Gastrocnemius medialis (tissue), 4 donors: ENCODE measurements around the gene PDSS2. TPM values are rescaled to one million over a fixed set of nuclear protein-coding genes. Genes with fewer than 3 reads are reported as not detected.

ENCODE experiments used
- ATAC-seq, 2 donors: fragments of 150-250 bp; one replicate each; pipeline ENCODE4 v1.9.1; 2016
- DNase-seq, 2 donors: peaks; one replicate each; pipeline ENCODE4 v3.0.0-alpha.2; 2019
- H3K27ac ChIP-seq, 4 donors: fragments of 200-600 bp; sonication (generic); 1 replicate in 1 of 4; 2 replicates in 3 of 4; pipeline ENCODE4 v1.5.1; 2016 to 2018; ENCODE audit warnings: mild to moderate bottlenecking in 2 of 4, moderate library complexity in 1 of 4
- H3K27me3 ChIP-seq, 3 donors: fragments of 200-600 bp; sonication (generic) in 2 of 3; 1 replicate in 1 of 3; 2 replicates in 2 of 3; pipeline versions ENCODE4 v1.5.1 to v1.6.0; 2016 to 2019; ENCODE audit warnings: mild to moderate bottlenecking in 1 of 3, moderate library complexity in 1 of 3
- H3K36me3 ChIP-seq, 2 donors: fragments of 200-600 bp; sonication (generic) in 1 of 2; one replicate each; pipeline ENCODE4 v1.5.1; 2017 to 2018
- H3K4me1 ChIP-seq, 2 donors: fragments of 200-600 bp; sonication (generic) in 1 of 2; one replicate each; pipeline ENCODE4 v1.5.1; 2016 to 2017; ENCODE audit warnings: mild to moderate bottlenecking in 2 of 2
- H3K4me3 ChIP-seq, 4 donors: fragments of 200-600 bp; sonication (generic) in 3 of 4; 1 replicate in 1 of 4; 2 replicates in 3 of 4; pipeline ENCODE4 v1.5.1; 2016 to 2019; ENCODE audit warnings: mild to moderate bottlenecking in 2 of 4
- H3K9me3 ChIP-seq, 3 donors: fragments of 200-600 bp; sonication (generic) in 2 of 3; 1 replicate in 1 of 3; 2 replicates in 2 of 3; pipeline ENCODE4 v1.5.1; 2016 to 2019
- POLR2A ChIP-seq, 2 donors: fragments of 450-650 bp; IDR thresholded peaks; one replicate each; pipeline ENCODE4 v1.6.1; 2017; ENCODE audit warnings: antibody characterized with exemption in 2 of 2, mild to moderate bottlenecking in 2 of 2, moderate library complexity in 2 of 2
- in situ Hi-C, 4 donors: fragments of 200-750 bp; cut with MboI; loops; one replicate each; pipeline versions ENCODE4 v1.15.0 to v1.8.0; 2017; ENCODE audit warnings: low sequenced_read_pairs in 4 of 4
- intact Hi-C: fragments of 100-400 bp; cut with DNase I; formaldehyde crosslinking; loops from one replicate; pipeline ENCODE4 v1.15.1; 2023; ENCODE audit warnings: low total_unique reads
- total RNA-seq, 4 donors: library from RNA; depleted of rRNA; stranded (reverse); fragments of >200 nt; gene quantifications; one replicate each; pipeline versions ENCODE4 v1.1.0 to v1.2.3, GENCODE V29; 2016
- TF ChIP-seq, protein P1 (sequence below), 5 experiments: fragments of 450-650 bp in 3 of 5; fragments of 200-600 bp in 2 of 5; sonication (generic) in 2 of 5; IDR thresholded peaks in 4 of 5; conservative IDR thresholded peaks in 1 of 5; 1 replicate in 4 of 5; 2 replicates in 1 of 5; pipeline ENCODE4 v1.5.1; 2016 to 2019; ENCODE audit warnings: antibody characterized with exemption in 5 of 5, mild to moderate bottlenecking in 3 of 5, moderate library complexity in 3 of 5

The PDSS2 gene
- total RNA-seq, 4 donors from 2014 or later, result 6.6 to 14.3 (median 10.0) TPM

DNA sequence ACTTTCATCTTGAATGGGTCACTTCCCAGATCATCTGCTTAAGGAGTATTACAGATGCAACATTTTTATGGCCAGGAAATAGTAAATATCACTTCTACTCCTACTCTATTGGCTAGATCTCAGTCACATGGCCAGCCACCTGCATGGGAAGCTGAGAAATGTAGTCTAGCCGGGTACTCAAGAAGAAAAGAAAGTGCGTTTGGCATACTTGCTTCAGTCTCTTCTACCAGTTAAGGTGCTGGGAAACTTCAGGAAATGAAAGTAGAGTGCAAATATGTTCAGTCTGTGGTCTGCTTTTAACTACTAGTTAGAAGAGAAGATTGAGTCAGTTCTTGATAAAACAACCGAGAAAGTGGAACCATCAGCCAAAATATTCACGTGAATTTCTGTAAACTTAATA lies 129.2 kb downstream of the PDSS2 start:
- TF ChIP-seq, protein P1, sequence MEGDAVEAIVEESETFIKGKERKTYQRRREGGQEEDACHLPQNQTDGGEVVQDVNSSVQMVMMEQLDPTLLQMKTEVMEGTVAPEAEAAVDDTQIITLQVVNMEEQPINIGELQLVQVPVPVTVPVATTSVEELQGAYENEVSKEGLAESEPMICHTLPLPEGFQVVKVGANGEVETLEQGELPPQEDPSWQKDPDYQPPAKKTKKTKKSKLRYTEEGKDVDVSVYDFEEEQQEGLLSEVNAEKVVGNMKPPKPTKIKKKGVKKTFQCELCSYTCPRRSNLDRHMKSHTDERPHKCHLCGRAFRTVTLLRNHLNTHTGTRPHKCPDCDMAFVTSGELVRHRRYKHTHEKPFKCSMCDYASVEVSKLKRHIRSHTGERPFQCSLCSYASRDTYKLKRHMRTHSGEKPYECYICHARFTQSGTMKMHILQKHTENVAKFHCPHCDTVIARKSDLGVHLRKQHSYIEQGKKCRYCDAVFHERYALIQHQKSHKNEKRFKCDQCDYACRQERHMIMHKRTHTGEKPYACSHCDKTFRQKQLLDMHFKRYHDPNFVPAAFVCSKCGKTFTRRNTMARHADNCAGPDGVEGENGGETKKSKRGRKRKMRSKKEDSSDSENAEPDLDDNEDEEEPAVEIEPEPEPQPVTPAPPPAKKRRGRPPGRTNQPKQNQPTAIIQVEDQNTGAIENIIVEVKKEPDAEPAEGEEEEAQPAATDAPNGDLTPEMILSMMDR (IDR thresholded peaks at IDR 0.05 in 4 of 5, conservative IDR thresholded peaks at IDR 0.05 in 1 of 5), result no peak
- TF ChIP-seq POLR2A (IDR thresholded peaks at IDR 0.05), result no peak
- in situ Hi-C loops (no loop called here), intact Hi-C loops (no loop called here)
- DNase-seq (no peak), ATAC-seq (no peak)
- no peaks in the 10 kb centered on the region for H3K27me3 ChIP-seq
- H3K4me3 ChIP-seq, result no peak overlapping the region
- H3K27ac ChIP-seq, result no peak overlapping the region
- no peaks in the 10 kb centered on the region for H3K36me3 ChIP-seq
- H3K4me1 ChIP-seq, result no peaks in the 10 kb centered on the region
- H3K9me3 ChIP-seq, result no peaks in the 10 kb centered on the region

DNA sequence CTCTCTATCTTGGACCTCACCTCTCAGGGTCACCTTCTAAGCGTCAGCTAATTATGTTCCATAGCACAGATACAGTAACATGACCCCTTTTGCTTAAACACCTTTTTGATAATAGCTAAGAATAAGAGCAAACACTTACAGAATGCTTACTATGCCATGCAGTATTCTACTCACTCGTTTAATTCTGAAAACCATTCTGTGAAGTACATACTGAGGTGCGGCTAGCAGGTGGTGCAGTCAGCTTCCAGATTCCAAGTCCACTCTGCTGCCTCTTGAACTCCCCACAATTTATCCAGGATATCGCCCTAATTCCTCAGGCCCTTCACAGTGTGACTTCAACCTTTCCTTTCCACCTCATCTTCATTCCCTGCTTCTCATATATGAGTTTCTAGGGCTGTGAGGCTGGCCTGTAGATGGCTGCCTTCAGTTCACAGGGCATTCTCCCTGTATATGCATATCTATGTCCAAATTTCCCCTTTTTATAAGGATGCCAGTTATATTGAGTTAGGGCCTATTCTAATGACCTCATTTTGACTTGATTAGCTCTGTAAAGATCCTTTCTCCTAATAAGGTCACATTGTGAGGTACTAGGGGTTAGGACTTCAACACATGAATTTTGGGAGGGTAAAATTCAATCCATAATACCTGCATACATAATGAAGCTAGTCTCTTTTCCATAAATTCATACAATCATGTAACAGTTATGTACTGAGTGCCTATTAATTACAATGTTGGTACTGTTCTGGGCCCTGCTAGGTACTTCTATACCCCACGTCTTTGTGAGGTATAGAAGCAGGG lies 130.1 kb downstream of the PDSS2 start:
- TF ChIP-seq POLR2A (IDR thresholded peaks at IDR 0.05), result no peak
- TF ChIP-seq, protein P1 (IDR thresholded peaks at IDR 0.05 in 4 of 5, conservative IDR thresholded peaks at IDR 0.05 in 1 of 5), result no peak
- intact Hi-C loops (no loop called here), in situ Hi-C loops (no loop called here)
- no peaks in the 10 kb centered on the region for H3K36me3 ChIP-seq
- no peaks in the 10 kb centered on the region for H3K9me3 ChIP-seq
- H3K27ac ChIP-seq, result no peak overlapping the region
- H3K4me1 ChIP-seq, result no peaks in the 10 kb centered on the region
- no peak for ATAC-seq
- no peaks in the 10 kb centered on the region for H3K27me3 ChIP-seq
- no peak for DNase-seq
- no peak overlapping the region for H3K4me3 ChIP-seq

- H3K4me3 ChIP-seq, result no peak overlapping the region
- ATAC-seq, result no peak
- no peaks in the 10 kb centered on the region for H3K27me3 ChIP-seq
- in situ Hi-C loops, result no loop called here
- TF ChIP-seq POLR2A (IDR thresholded peaks at IDR 0.05), result no peak
- TF ChIP-seq, protein P1 (IDR thresholded peaks at IDR 0.05 in 4 of 5, conservative IDR thresholded peaks at IDR 0.05 in 1 of 5), result no peak
- no peak overlapping the region for H3K27ac ChIP-seq
- no peaks in the 10 kb centered on the region for H3K9me3 ChIP-seq
- intact Hi-C loops, result no loop called here
- DNase-seq, result no peak
- H3K36me3 ChIP-seq, result no peaks in the 10 kb centered on the region
- H3K4me1 ChIP-seq, result no peaks in the 10 kb centered on the region
Observed at GRCh38 chr6:107328081-107328480, 131.3 kb downstream of the PDSS2 start.

DNA sequence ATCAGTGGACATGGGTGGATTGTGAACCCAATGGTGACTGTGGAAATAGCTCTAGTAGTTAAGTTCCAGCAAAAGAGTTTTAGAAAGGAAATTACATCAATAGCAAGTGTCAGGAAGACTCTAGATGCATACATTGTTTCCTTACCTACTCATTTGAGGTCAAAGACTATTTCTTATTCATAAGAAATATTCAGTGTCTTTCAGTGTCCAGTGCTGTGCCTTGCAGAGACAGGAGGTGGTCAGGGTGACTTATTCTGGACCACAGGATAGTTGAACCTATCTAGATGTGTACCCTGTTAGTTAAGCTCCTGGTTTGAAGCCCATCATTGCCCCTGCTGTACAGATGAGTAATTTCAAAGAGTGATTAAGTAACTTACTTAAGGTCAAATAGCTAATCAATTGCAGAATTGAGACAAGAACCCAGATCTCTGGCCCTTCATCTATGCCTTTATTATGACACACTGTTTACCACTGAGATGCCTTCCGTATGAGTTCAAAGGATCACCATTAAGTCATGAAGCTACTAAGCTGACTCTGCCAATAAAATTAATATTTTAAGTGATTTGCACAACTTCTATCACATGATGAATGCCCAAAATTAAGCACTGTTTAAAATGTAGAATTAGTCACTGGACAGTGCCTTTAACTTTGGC lies 136.1 kb downstream of the PDSS2 start:
- DNase-seq (no peak), ATAC-seq (no peak)
- TF ChIP-seq, protein P1 (IDR thresholded peaks at IDR 0.05 in 4 of 5, conservative IDR thresholded peaks at IDR 0.05 in 1 of 5), result no peak
- no peak for TF ChIP-seq POLR2A (IDR thresholded peaks at IDR 0.05)
- intact Hi-C loops, result no loop called here
- no peaks in the 10 kb centered on the region for H3K27me3 ChIP-seq
- no peaks in the 10 kb centered on the region for H3K4me1 ChIP-seq
- H3K9me3 ChIP-seq, result no peaks in the 10 kb centered on the region
- H3K4me3 ChIP-seq, result no peak overlapping the region
- no peaks in the 10 kb centered on the region for H3K36me3 ChIP-seq
- H3K27ac ChIP-seq, result no peak overlapping the region
- in situ Hi-C loops, result loop anchor here in 2 of 4 donors (25.0 kb wide), 2 partner anchors 364 to 389 kb away; no protein-coding TSS in a partner anchor
